Colonic mucosa (tissue), 4 donors: ENCODE data around the gene CYP2A13. TPM values are rescaled to one million over a fixed set of nuclear protein-coding genes. Genes with fewer than 3 reads are reported as not detected.
"Not testable (repeated sequence)": the region's sequence is repeated elsewhere in the genome, so short reads cannot be mapped to it uniquely, and the experiment has no call there.

ENCODE experiments used
- DNase-seq: peaks from one replicate; pipeline ENCODE4 v3.0.0-alpha.2; 2020
- H3K27ac ChIP-seq: fragments of 200-600 bp; one replicate; pipeline ENCODE4 v1.8.0; 2021
- H3K27me3 ChIP-seq: fragments of 200-600 bp; one replicate; pipeline ENCODE4 v1.8.0; 2021
- H3K36me3 ChIP-seq: fragments of 200-600 bp; one replicate; pipeline ENCODE4 v1.8.0; 2021
- H3K4me1 ChIP-seq: fragments of 200-600 bp; one replicate; pipeline ENCODE4 v1.8.0; 2021; ENCODE audit warnings: mild to moderate bottlenecking
- H3K4me3 ChIP-seq: fragments of 200-600 bp; one replicate; pipeline ENCODE4 v1.8.0; 2021
- H3K9ac ChIP-seq, 2 donors: one replicate each; pipeline ENCODE4 v1.7.0; 2013; ENCODE audit warnings: control low read depth in 2 of 2, low read depth in 2 of 2, low read length in 2 of 2
- H3K9me3 ChIP-seq: fragments of 200-600 bp; one replicate; pipeline ENCODE4 v1.8.0; 2021
- CTCF ChIP-seq: fragments of 200-600 bp; IDR thresholded peaks from one replicate; pipeline ENCODE4 v1.8.0; 2022; ENCODE audit warnings: antibody characterized with exemption, mild to moderate bottlenecking
- intact Hi-C: fragments of 100-400 bp; cut with DNase I; formaldehyde crosslinking; loops from one replicate; pipeline ENCODE4 v1.14.1; 2022
- total RNA-seq, 2 donors: library from RNA; stranded (reverse); fragmentation: NEBNext Ultra II Directional in 1 of 2; extraction: Animal tissue kit (Norgen Biotek cat#: 25700) in 1 of 2; gene quantifications; one replicate each; pipeline ENCODE4 v1.2.1, GENCODE V29; 2021
- donor health status: healthy.
- donor health status: DM: no; HTN: no; CAD: no.
- donor health status: DM: no; HTN: no; CAD: no.

CYP2A13 gene
- total RNA-seq, 2 donors from 2014 or later = not detected

GRCh38 chr19:41111750-41112295 is 23.6 kb downstream of the CYP2A13 start:
- H3K27ac ChIP-seq = no peak overlapping the region
- no peak for DNase-seq
- no peak overlapping the region for H3K9ac ChIP-seq
- no peaks in the 10 kb centered on the region for H3K4me1 ChIP-seq
- no peaks in the 10 kb centered on the region for H3K9me3 ChIP-seq
- H3K27me3 ChIP-seq = no peaks in the 10 kb centered on the region
- TF ChIP-seq CTCF = no peak
- intact Hi-C loops = no loop called here
- no peaks in the 10 kb centered on the region for H3K36me3 ChIP-seq
- H3K4me3 ChIP-seq = no peak overlapping the region

GRCh38 chr19:41112728-41113290 is 24.6 kb downstream of the CYP2A13 start:
- no peaks in the 10 kb centered on the region for H3K9me3 ChIP-seq
- no peak overlapping the region for H3K4me3 ChIP-seq
- no peak overlapping the region for H3K9ac ChIP-seq
- H3K36me3 ChIP-seq = no peaks in the 10 kb centered on the region
- no peaks in the 10 kb centered on the region for H3K4me1 ChIP-seq
- intact Hi-C loops = no loop called here
- no peak for DNase-seq
- no peak overlapping the region for H3K27ac ChIP-seq
- H3K27me3 ChIP-seq = no peaks in the 10 kb centered on the region
- TF ChIP-seq CTCF = no peak

- H3K27ac ChIP-seq = no peak within 1 kb of the TSS
- H3K4me3 ChIP-seq = no peak within 1 kb of the TSS
- H3K9me3 ChIP-seq = no peaks in the 10 kb centered on the region
- no peak for DNase-seq
- no peaks in the 10 kb centered on the region for H3K27me3 ChIP-seq
- TF ChIP-seq CTCF = no peak
- H3K9ac ChIP-seq = no peak within 1 kb of the TSS
- intact Hi-C loops = no loop called here
- no peaks in the 10 kb centered on the region for H3K36me3 ChIP-seq
- no peaks in the 10 kb centered on the region for H3K4me1 ChIP-seq
Measured at GRCh38 chr19:41114132-41114531, 25.9 kb downstream of the CYP2A13 start, which contains the start of gene CYP2F1. CYP2F1 (plus strand) TSS chr19:41114432; CDS start chr19:41116189, 1,757 bp downstream.

GRCh38 chr19:41116261-41116660 is 28.0 kb downstream of the CYP2A13 start:
- no peaks in the 10 kb centered on the region for H3K36me3 ChIP-seq
- H3K9ac ChIP-seq = no peak overlapping the region
- no peak overlapping the region for H3K4me3 ChIP-seq
- TF ChIP-seq CTCF = no peak
- H3K4me1 ChIP-seq = no peaks in the 10 kb centered on the region
- H3K9me3 ChIP-seq = no peaks in the 10 kb centered on the region
- intact Hi-C loops = no loop called here
- H3K27me3 ChIP-seq = no peaks in the 10 kb centered on the region
- H3K27ac ChIP-seq = no peak overlapping the region
- DNase-seq = no peak

GRCh38 chr19:41120929-41121911 is 33.0 kb downstream of the CYP2A13 start:
- H3K27ac ChIP-seq, H3K9me3 ChIP-seq, H3K27me3 ChIP-seq, H3K4me1 ChIP-seq, H3K36me3 ChIP-seq, H3K9ac ChIP-seq, intact Hi-C loops, DNase-seq, H3K4me3 ChIP-seq: not testable (repeated sequence)

- intact Hi-C loops, H3K9me3 ChIP-seq, DNase-seq, H3K27ac ChIP-seq, H3K27me3 ChIP-seq, H3K4me1 ChIP-seq, H3K36me3 ChIP-seq, H3K4me3 ChIP-seq, H3K9ac ChIP-seq: not testable (repeated sequence)
Measured at GRCh38 chr19:41122846-41123245, 34.6 kb downstream of the CYP2A13 start.
